Tongue (tissue), 2 donors: Measurements from ENCODE around the gene NTM. TPM values are rescaled to one million over a fixed set of nuclear protein-coding genes. Genes with fewer than 3 reads are reported as not detected.

Source experiments
- DNase-seq: peaks from one replicate; pipeline ENCODE4 v3.0.0-alpha.2; 2015
- total RNA-seq: library from RNA; depleted of rRNA; stranded (reverse); fragments of >200 nt; gene quantifications from one replicate; pipeline ENCODE4 v1.2.3, GENCODE V29; 2014

Gene NTM
- total RNA-seq, 1 donor from 2014 or later, result 12.1 TPM

- DNase-seq, result no peak
Measured at GRCh38 chr11:131917634-131918384, 547.4 kb downstream of the NTM start.

GRCh38 chr11:131918663-131919062 lies 548.2 kb downstream of the NTM start:
- no peak for DNase-seq

- no peak for DNase-seq
Measured at GRCh38 chr11:131922220-131922619, 551.8 kb downstream of the NTM start.

- no peak for DNase-seq
Measured at GRCh38 chr11:131923309-131923708, 552.9 kb downstream of the NTM start.

DNA sequence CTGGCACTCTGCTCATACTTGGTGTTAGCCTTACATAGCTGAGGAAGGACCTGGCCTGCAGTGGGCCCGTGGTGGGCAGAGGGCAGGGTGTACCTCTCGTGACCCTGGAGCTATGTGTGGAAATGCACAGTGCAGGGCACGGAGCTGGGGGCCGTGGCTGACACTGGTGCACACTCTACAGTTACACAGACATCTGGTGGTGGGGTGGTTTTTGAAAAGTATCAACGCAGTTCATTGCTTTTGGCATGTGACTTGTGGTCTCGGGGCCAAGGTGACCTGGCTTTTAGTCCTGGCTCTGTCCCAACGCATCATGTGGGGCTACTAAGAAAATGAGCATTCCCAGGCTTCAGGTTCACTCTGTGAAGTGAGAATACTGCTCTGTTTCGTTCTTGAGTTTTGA lies 553.6 kb downstream of the NTM start:
- no peak for DNase-seq

DNA sequence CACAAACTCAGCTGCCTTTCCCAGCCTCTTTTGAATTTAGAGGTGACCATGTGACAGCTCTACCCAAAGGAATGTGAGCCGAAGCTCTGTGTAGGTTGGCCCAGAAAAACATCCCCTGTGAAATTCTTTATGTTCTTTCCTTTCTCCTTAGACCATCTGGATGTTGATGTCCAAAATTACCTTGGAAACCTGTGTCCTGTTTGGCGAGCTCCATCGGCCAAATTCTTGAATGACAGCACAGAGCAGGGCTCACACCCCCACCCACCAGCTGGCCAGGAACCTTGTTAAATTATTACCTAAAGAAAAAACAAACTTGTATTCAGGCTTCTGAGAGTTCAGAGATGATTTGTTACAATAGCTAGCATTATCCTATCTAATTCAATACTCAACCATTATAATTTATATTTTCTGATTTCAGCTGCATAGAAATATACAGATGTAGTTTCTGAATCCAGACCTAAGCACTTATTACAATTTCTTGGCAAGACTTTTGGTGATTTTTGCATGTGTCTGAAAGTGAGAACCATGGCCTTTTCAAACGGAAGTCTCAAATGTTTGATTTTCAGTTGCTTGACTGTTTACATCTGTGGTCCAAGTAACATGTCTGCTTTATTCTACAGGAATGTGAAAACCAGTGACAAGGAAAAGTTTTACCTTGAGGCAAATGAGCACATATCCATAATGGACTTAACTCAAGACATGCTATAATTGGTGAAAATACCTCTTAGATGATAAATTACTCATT lies 554.2 kb downstream of the NTM start:
- DNase-seq, result peak; percentile 86

DNA sequence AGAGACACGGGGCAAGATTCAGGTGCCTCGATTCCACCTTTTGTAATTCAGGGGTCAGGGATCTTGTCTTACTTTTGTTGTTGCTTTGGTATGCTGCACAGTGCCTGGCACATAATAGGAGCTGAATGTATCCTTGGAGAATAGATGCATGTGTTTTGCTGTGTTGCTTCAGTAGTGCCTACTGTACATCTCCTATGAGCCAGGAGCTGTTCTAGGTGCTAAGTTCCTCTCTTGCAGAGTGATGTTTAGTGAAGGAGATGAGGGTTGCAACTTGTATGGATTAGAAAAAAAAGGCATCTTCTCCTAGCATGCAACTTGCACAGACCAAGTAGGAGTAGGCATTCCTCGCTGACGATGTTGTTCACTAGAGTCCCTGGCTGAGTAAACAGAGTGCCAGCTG lies 555.4 kb downstream of the NTM start:
- DNase-seq, result no peak

DNA sequence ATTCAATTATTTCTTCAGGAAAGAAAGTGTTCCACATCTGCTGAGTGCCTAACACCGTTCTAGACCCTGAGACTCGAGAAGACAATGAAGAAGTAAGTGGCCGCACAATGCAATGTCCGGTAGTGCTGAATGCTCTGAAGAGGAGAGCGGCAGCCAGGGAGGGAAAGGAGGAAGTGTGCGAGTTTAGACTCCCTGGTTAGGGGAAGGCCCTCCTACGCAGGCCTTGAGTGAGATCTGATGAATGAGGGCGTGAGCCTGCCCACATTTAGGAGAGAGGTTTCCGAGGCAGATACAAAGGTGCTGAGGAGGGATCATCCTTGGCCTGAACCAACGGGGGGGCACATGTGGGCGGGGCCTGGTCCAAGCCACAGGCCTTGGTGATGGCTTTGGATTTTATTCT lies 558.6 kb downstream of the NTM start:
- no peak for DNase-seq

- DNase-seq, result peak; percentile 51
Measured at GRCh38 chr11:131932584-131933325, 562.3 kb downstream of the NTM start.

- DNase-seq, result no peak
Measured at GRCh38 chr11:131934006-131934405, 563.6 kb downstream of the NTM start.

- DNase-seq, result no peak
Measured at GRCh38 chr11:131938351-131938751, 567.9 kb downstream of the NTM start.

DNA sequence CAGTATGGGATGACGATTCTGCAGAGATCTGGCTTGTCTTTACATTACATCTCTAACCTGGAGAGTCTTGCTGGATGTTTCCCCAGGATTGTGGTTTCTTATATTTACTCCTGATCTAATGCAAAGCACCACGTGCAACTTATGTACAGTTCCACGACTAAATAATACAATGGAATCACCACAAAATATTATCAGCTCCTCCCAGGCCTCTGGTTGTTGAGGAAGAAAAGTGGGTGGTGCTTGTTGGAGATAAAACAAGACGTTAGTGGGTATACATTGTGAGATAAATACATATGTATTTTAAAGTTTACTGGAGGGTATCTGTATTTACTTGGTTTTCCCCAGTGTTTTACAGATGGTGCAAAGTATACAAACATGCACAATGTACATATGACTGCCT lies 569.7 kb downstream of the NTM start:
- DNase-seq, result no peak

GRCh38 chr11:131942878-131943277 lies 572.5 kb downstream of the NTM start:
- DNase-seq, result no peak

DNA sequence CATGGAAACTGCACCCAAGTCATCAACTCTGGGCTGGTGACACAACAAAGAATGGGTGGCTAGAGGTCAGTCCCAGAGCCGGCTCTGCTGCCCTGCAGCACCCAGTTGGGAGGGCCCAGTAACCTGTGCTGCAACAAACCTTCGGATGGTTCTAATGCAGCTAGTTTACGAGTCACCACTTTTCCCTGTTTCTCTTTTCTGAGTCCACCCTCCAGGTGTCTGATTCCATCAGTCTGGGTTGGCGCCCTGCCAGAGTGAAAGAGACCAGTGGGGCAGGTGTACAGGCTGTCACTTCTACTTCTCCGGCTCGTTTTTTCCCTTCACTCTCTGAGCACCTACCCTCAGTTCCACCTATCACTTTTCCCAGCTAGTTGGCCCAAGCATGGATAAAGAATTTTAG lies 572.9 kb downstream of the NTM start:
- no peak for DNase-seq

GRCh38 chr11:131944736-131945135 lies 574.3 kb downstream of the NTM start:
- DNase-seq, result peak; percentile 78

- no peak for DNase-seq
Measured at GRCh38 chr11:131945706-131946105, 575.3 kb downstream of the NTM start.

DNA sequence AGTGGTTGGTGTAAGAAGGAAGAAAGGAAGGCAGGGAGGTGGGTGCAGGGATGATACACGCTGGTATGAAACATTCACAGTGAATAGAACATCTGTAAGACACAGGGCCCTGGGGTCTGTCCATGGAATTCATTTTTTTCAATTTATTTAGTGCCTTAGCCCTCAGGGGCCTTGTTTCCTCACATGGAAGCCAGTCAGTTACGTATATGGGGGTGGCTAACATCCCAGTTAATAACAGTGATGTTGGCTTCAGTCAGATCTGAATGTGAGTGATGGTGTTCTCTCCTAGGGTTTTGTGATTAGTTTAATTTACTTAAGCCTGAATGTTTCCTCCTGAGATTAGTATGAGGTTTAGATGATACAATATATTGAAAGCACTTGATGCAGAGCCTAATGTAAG lies 577.1 kb downstream of the NTM start:
- DNase-seq, result no peak

DNA sequence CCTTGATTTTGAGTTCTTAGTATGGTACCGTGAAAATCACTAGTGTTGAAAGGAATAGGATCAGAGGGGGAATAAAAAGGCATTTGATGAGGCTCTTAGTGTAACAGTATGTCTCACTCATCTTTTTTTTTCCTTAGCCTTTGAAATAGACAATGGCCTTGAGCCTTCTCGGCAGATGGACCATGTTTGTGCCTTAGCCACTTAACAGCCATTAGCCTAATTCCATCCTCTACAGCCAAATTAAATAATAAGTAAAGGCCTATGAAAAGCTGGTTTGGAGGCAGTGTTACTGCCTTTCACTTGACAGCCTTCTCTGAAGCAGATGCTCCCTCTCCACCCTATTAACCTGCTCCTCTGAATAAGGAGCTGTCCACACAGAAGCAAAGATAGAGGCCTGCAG lies 580.7 kb downstream of the NTM start:
- no peak for DNase-seq

- DNase-seq, result no peak
Measured at GRCh38 chr11:131954146-131954545, 583.7 kb downstream of the NTM start.

DNA sequence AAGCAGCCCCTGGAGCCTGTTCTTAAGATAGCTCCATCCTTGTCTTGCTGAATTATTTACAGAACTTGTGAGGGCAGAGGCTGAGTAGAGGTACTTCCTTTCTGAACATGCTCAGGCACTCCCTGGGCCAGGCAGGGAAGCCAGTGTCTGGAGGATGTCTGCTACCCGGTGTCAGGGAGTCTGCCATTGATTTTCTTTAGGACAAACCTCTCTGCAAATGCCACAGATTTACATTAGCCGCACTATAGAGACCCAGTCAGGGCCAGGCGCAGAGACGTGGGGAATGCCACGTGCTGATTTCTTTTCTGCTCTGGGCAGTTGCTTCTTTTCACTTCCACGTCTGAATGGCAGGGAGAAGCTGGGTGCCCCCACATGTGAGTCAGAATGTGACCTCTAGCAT lies 585.5 kb downstream of the NTM start:
- DNase-seq, result no peak

DNA sequence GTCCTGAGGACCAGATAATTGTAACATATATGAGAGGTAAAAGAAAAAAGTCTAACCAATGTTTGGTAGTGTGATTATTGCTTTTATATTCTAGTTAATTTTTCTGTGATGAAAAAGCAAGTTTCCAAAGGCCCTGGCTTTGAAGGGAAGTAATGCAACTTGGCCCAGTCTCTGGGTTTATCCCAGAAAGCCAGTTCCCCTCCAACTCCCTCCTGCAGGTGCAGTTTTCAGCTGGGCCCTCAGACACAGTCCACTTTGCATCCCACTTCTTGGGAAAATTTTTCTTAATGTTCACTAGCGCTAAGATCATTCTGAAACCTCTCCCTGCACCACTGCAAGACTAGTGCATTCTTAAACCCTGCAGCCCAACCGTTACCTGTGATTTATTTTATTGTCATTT lies 586.8 kb downstream of the NTM start:
- DNase-seq, result peak; percentile 38

GRCh38 chr11:131957875-131958274 lies 587.5 kb downstream of the NTM start:
- no peak for DNase-seq

DNA sequence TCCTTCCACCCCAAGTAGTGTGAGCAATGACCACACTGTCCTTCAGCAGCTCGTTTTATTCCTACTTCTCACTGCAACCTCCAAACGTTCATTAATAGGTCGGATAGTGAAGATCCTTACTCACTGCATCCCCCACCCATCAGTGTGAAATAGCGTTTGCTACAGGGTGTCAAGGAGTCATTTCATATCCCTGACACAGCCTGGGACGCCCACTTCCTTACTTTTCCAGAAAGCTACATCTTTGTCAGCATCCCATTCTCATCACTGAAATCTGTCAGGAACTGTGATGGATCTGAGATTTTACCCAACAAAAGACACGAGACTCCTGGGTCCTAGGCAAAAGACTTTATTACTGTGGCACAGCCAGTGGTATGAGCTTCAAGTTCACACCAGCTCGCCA lies 592.4 kb downstream of the NTM start:
- DNase-seq, result no peak
